OCI-LY7 (cell line): ENCODE data around the gene BTNL2. TPM values are rescaled to one million over a fixed set of nuclear protein-coding genes. Genes with fewer than 3 reads are reported as not detected.

Experiments used
- BruUV-seq: library from RNA; stranded (reverse); fragments of 400-500 nt; replicated peaks from 2 replicates; lab custom pipeline; 2021; lab: Mats Ljungman, UMichigan
- CTCF ChIA-PET: fragments of 300-600 bp; sonication (Branson Sonifier 250); formaldehyde crosslinking; loops from one replicate; lab custom pipeline; 2022; ENCODE audit warnings: antibody characterized with exemption; ENCODE audit not compliant: unreplicated experiment; lab: Charles Lee
- POLR2A ChIA-PET: fragments of 300-600 bp; sonication (Branson Sonifier 250); formaldehyde crosslinking; loops from one replicate; lab custom pipeline; 2022; ENCODE audit warnings: antibody characterized with exemption; lab: Charles Lee
- DNase-seq: peaks from one replicate; pipeline ENCODE4 v3.0.0-alpha.2; 2015; ENCODE audit warnings: low spot score
- H2AFZ ChIP-seq: fragments of 200-600 bp; sonication (generic), shearing (Covaris generic); 2 replicates; pipeline ENCODE4 v1.6.1; 2014; ENCODE audit warnings: mild to moderate bottlenecking, antibody characterized with exemption, low read length, moderate library complexity
- H3K27ac ChIP-seq: fragments of 200-600 bp; sonication (generic); 2 replicates; pipeline ENCODE4 v1.5.1; 2014; ENCODE audit warnings: mixed run types, low read depth, mild to moderate bottlenecking, moderate library complexity, low read length, inconsistent platforms; ENCODE audit not compliant: poor library complexity, severe bottlenecking
- H3K36me3 ChIP-seq: fragments of 200-600 bp; sonication (generic); 2 replicates; pipeline ENCODE4 v1.6.1; 2014; ENCODE audit warnings: mild to moderate bottlenecking, antibody characterized with exemption, low read length, moderate library complexity, mixed read lengths; ENCODE audit not compliant: insufficient read depth
- H3K4me1 ChIP-seq: fragments of 200-600 bp; sonication (generic); 2 replicates; pipeline ENCODE4 v1.5.1; 2014; ENCODE audit warnings: mild to moderate bottlenecking, low read length; ENCODE audit not compliant: insufficient read depth, poor library complexity, severe bottlenecking
- H3K4me2 ChIP-seq: fragments of 200-600 bp; sonication (generic); 2 replicates; pipeline ENCODE4 v1.6.1; 2014; ENCODE audit warnings: mild to moderate bottlenecking, low read length
- H3K4me3 ChIP-seq: fragments of 200-600 bp; sonication (generic); 2 replicates; pipeline ENCODE4 v1.5.1; 2014; ENCODE audit warnings: mild to moderate bottlenecking, low read depth, low read length; ENCODE audit not compliant: poor library complexity, severe bottlenecking
- H3K79me2 ChIP-seq: fragments of 200-600 bp; sonication (generic); 2 replicates; pipeline ENCODE4 v1.6.1; 2016; ENCODE audit warnings: low read depth, mild to moderate bottlenecking, low read length, moderate library complexity, mixed read lengths; ENCODE audit not compliant: insufficient read depth
- H3K9me2 ChIP-seq: fragments of 200-600 bp; sonication (generic); 2 replicates; pipeline ENCODE4 v1.6.1; 2016; ENCODE audit warnings: mild to moderate bottlenecking, low read length, mixed read lengths; ENCODE audit not compliant: insufficient read depth
- H3K9me3 ChIP-seq: fragments of 200-600 bp; sonication (generic); 2 replicates; pipeline ENCODE4 v1.6.1; 2014; ENCODE audit warnings: mild to moderate bottlenecking, mixed run types, low read length, mixed read lengths
- H4K20me1 ChIP-seq: fragments of 200-600 bp; sonication (generic); 2 replicates; pipeline ENCODE4 v1.6.1; 2014; ENCODE audit warnings: mild to moderate bottlenecking, antibody characterized with exemption, low read length, moderate library complexity, mixed read lengths; ENCODE audit not compliant: insufficient read depth
- CTCF ChIP-seq: fragments of 200-600 bp; sonication (generic); conservative IDR thresholded peaks from 2 replicates; pipeline ENCODE4 v1.5.1; 2014; ENCODE audit warnings: mild to moderate bottlenecking, antibody characterized with exemption, low read length, moderate library complexity, mixed read lengths
- EZH2phosphoT487 ChIP-seq: fragments of 200-600 bp; sonication (generic); IDR thresholded peaks from 2 replicates; pipeline ENCODE4 v1.6.1; 2018; ENCODE audit warnings: low read depth, borderline replicate concordance, mild to moderate bottlenecking, mixed run types, antibody characterized with exemption, low read length, moderate library complexity, mixed read lengths
- intact Hi-C: fragments of 100-400 bp; cut with micrococcal nuclease; formaldehyde crosslinking; loops from one replicate; pipeline ENCODE4 v1.10.0; 2022; ENCODE audit not compliant: unreplicated experiment
- total RNA-seq, 2 experiments: library from RNA; depleted of rRNA in 1 of 2; stranded (reverse); fragments of >200 nt in 1 of 2; shearing (Covaris generic) in 1 of 2; gene quantifications; 2 replicates each; pipeline ENCODE4 v1.2.3, GENCODE V29; 2014 to 2022

Gene BTNL2
- total RNA-seq, 2 experiments from 2014 or later: 3.1 to 4.9 TPM

- no peak overlapping the region for H3K27ac ChIP-seq
- no peak for TF ChIP-seq CTCF
- no peak for TF ChIP-seq EZH2phosphoT487
- H3K4me1 ChIP-seq: peaks cover 11% of the 10 kb centered on the region
- H4K20me1 ChIP-seq: no peaks in the 10 kb centered on the region
- no peak overlapping the region for H3K4me2 ChIP-seq
- H3K9me2 ChIP-seq: no peaks in the 10 kb centered on the region
- CTCF ChIA-PET: no interaction called here
- BruUV-seq: no TSS peak
- POLR2A ChIA-PET: interaction anchor here (0.7 kb wide), 1 partner anchor 12 kb away, joined by 3 read pairs; no protein-coding TSS in a partner anchor
- DNase-seq: no peak
- no peaks in the 10 kb centered on the region for H3K9me3 ChIP-seq
- 0 out of 2 replicates have a peak overlapping the region, but pooled peaks have one; percentile 4 for H2AFZ ChIP-seq
- no peak overlapping the region for H3K4me3 ChIP-seq
- no peaks in the 10 kb centered on the region for H3K79me2 ChIP-seq
- no peaks in the 10 kb centered on the region for H3K36me3 ChIP-seq
- intact Hi-C loops: no loop called here
Observed at GRCh38 chr6:32387589-32388340, 19.2 kb downstream of the BTNL2 start.

- Histone ChIP-seq H2AFZ (no peak overlapping the region), H3K9me3 (no peaks in the 10 kb centered on the region), H3K79me2 (no peaks in the 10 kb centered on the region), H3K4me1 (peaks cover 15% of the 10 kb centered on the region), H3K36me3 (no peaks in the 10 kb centered on the region), H3K4me3 (no peak overlapping the region), H4K20me1 (no peaks in the 10 kb centered on the region), H3K9me2 (no peaks in the 10 kb centered on the region), H3K4me2 (no peak overlapping the region), H3K27ac (no peak overlapping the region)
- DNase-seq: no peak
- intact Hi-C loops: no loop called here
- no TSS peak for BruUV-seq
- CTCF ChIA-PET: no interaction called here
- TF ChIP-seq EZH2phosphoT487: no peak
- TF ChIP-seq CTCF: no peak
- POLR2A ChIA-PET: no interaction called here
Observed at GRCh38 chr6:32386040-32386439, 20.9 kb downstream of the BTNL2 start.
